Activated naive CD4-positive, alpha-beta T cell treated with Interleukin-2 at 50 U/mL for 16 hours (primary cell): ENCODE data around the gene SLC12A3.

ENCODE experiments used
- DNase-seq: peaks from one replicate; pipeline ENCODE4 v3.0.0-alpha.2; 2020

Gene SLC12A3

GRCh38 chr16:56923481-56924091 lies 58.6 kb downstream of the SLC12A3 start:
- DNase-seq = no peak

DNA sequence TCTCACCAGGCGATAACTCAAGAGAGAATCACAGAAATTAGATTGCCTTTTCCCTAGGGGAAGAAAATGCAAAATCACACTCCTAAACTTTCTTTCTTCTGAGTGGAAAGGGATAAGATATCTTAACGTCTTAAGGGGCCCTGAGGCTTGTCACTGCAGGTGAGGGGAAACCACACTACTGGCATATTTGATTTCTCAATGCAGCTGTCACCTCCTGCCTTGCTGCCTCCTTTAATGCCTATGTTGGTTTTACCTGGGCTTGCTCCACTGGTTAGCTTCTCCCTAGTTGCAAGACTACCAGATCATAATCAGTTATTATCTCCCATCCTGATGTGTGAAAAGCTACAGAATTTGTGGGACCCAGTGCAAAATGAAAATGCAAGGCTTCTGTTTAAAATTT lies 62.5 kb downstream of the SLC12A3 start:
- DNase-seq = no peak

DNA sequence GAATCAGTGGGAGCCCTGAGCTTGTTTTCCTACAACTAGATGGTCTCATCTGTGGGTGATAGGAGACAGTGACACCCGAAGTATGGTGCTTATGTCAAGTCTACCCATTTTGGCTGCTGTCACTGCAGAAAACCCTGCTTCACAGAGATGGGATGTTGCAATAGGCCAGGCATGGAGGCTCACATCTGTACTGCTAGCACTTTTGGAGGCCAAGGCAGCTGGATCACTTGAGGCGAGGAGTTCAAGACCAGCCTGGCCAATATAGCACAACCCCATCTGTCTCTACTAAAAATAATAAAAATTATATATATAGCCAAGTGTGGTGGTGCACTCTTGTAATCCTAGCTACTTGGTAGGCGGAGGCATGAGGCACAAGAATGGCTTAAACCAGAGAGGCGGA lies 64.6 kb downstream of the SLC12A3 start:
- no peak for DNase-seq

DNA sequence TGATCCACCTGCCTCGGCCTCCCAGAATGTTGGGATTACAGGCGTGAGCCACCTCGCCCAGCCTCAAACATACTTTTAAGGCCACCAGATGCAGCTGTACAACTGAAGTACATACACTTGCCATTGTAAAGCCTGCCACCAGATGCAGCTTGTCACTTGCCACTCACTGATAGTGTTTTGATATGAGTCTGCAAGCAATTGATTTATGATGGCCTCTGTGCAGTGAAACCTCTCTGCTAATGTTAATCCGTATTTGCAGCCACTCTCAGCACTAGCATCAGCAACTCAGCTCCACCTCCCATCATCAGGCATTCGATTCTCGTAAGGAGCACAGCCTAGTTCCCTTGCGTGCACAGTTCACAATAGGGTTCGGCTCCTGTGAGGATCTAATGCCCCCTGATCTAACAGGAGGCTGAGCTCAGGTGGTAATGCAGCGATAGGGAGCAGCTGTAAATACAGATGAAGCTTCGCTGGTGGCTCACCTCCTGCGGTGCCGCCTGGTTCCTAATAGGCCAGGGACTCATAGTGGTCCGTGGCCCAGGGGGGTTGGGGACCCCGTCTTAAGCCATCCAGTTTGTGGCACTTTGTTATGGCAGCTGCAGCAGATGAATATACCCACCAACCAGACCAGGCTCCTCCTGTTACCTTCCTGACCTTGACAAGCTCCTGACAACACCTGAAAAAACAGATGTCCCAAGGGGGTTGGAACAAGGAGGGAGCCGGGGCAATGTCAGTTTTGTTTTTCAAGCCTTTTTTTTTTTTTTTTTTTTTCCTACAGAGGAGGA lies 65.7 kb downstream of the SLC12A3 start:
- DNase-seq = no peak

DNA sequence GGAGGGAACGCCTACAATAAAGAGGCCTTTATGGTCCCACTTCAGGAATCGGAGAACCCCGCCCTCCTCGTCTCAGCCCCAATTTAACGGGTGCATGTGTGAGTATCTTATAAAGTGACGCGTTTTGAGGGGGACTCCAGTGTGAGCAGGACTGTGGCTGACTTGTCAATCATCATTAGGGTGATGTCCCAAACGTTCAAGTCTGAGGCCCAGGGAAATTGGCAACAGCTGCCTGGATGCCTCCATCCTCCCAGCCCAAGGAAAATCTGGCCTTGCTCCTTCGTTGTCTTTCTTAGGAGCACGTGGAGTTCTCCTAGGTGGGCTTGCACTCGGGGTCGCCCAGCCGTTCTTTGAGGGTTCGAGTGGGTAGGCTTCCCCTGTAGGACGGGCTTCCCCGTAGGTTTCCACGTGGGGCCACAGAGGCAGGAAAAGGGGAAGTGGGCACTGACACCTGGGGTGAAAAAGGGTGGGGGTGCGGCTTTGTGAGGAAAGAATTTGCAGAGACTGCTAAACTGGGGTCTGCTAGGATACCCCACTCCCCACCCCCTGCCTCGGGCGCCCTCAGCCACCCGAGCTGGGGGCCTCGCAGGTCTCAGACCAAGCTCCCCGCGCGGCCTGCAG lies 66.4 kb downstream of the SLC12A3 start:
- no peak for DNase-seq

- peak; percentile 99 for DNase-seq
Observed at GRCh38 chr16:56931892-56932720, 67.1 kb downstream of the SLC12A3 start, which contains the start of gene HERPUD1. Gene HERPUD1 (plus strand): TSS chr16:56932142. CDS start chr16:56932245, 103 bp downstream.

- DNase-seq = peak; percentile 46
Observed at GRCh38 chr16:56932721-56933619, 68.0 kb downstream of the SLC12A3 start.

GRCh38 chr16:56933828-56934598 lies 69.0 kb downstream of the SLC12A3 start:
- no peak for DNase-seq

DNA sequence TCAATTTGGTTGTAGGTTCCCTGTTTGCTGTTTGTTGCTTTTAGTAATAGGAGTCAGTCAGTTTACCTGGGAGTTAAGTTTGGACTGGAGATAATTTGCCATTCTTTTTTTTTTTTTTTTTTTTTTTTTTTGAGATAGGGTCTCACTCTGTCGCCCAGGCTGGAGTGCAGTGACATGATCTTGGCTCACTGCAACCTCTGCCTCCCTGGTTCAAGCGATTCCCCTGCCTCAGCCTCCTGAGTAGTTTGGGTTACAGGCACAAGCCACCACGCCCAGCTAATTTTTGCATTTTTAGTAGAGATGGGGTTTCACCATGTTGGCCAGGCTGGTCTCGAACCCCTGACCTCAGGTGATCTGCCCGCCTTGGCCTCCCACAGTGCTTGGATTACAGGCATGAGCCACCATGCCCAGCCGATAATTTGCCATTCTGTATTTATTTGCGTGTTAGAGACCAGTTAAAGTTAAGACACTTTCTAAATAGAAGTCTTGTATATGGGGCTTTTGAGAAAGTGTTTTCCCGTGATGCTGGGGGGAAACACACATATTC lies 69.7 kb downstream of the SLC12A3 start:
- peak; percentile 24 for DNase-seq

- no peak for DNase-seq
Observed at GRCh38 chr16:56935201-56935600, 70.2 kb downstream of the SLC12A3 start.

GRCh38 chr16:56936491-56936890 lies 71.5 kb downstream of the SLC12A3 start:
- DNase-seq = no peak

- no peak for DNase-seq
Observed at GRCh38 chr16:56936950-56937349, 71.9 kb downstream of the SLC12A3 start.

- peak; percentile 58 for DNase-seq
Observed at GRCh38 chr16:56938664-56939513, 73.9 kb downstream of the SLC12A3 start.

- no peak for DNase-seq
Observed at GRCh38 chr16:56939801-56940200, 74.8 kb downstream of the SLC12A3 start.

DNA sequence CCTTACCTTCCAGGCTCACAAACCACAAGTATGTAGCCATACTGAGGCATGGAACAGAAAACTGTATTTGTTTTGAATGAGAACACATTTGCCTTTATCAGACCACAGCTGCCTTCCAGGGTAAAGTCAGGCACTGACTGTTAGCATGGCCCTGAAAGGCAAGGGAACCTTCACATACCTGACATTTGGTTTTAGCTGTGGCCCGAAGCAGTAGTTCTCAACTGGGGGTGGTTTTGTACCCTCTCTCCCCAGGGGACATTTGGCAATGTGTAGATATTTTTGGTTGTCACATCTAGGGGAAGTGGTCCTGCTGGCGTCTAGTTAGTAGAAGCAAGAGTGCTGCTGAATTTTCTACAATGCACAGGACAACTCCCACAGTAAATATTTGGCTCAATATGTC lies 76.1 kb downstream of the SLC12A3 start:
- DNase-seq = no peak

- DNase-seq = no peak
Observed at GRCh38 chr16:56941856-56942331, 76.9 kb downstream of the SLC12A3 start.

GRCh38 chr16:56943761-56944375 lies 78.9 kb downstream of the SLC12A3 start:
- DNase-seq = no peak

- DNase-seq = peak; percentile 40
Observed at GRCh38 chr16:56944954-56945839, 80.2 kb downstream of the SLC12A3 start.
